GM21529 (cell line): ENCODE results near the gene WDFY2.
"Not testable (repeated sequence)": the region's sequence is repeated elsewhere in the genome, so short reads cannot be mapped to it uniquely, and the experiment has no call there.

ENCODE experiments used
- ATAC-seq: cut with Tn5 transposase; IDR thresholded peaks from one replicate; pipeline ENCODE4 v1.9.1; 2021; ENCODE audit not compliant: unreplicated experiment

The WDFY2 gene

DNA sequence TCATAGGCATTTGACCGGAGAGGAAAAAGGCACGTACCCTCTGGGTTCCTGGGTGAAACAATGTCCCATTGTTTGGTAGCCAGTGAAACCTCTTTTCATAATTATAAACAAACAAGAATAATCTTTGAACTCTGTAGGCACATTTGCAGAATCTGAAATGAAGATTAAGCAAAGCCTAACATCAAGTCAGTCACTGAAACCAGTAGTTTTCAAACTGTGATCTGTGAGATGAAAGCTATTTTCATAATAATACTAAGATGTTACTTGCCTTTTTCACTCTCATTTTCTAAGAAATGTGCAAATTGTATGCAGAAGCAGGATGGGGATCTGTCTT lies 105.4 kb downstream of the WDFY2 start:
- peak; percentile 68 for ATAC-seq

DNA sequence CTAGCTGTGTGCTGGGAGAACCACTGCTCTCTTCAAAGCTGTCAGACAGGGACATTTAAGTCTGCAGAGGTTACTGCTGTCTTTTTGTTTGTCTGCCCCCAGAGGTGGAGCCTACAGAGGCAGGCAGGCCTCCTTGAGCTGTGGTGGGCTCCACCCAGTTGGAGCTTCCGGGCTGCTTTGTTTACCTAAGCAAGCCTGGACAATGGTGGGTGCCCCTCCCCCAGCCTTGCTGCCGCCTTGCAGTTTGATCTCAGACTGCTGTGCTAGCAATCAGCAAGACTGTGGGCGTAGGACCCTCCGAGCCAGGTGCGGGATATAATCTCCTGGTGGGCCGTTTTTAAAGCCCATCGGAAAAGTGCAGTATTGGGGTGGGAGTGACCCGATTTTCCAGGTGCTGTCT lies 111.4 kb downstream of the WDFY2 start:
- not testable (repeated sequence) for ATAC-seq

DNA sequence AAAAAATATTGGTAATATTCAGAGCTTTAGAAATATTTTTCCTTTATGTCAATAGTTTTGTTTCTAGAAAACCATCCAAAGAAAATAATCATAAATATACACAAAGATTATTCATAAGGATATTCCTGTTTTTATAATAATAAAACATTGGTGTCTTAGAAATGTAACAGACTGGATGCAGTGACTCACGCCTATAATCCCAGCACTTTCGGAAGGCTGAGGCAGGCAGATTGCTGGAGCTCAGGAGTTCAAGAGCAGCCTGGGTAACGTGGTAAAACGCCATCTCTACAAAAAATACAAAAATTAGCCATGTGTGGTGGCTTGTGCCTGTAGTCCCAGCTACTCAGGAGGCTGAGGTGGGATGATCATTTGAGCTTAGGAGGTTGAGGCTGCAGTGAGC lies 112.9 kb downstream of the WDFY2 start:
- ATAC-seq, result no peak

DNA sequence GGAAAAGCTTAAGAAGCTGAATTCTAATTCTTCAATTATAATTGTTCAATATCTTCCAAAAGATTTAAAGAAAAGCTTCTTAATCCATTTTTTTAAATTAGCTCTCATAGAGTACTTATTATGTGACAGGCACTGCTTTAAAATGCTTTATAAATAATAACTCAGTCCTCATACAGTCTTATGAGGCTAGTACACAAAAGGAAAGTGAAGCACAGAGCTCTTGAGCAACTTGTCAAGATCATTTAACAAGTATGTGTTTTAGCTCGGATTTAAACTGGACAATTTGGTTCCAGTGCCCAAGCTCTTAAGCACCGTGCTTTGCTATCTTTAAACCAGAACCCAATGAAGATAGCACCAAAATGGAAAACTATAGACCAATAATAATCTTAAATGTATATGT lies 113.6 kb downstream of the WDFY2 start:
- ATAC-seq, result no peak

DNA sequence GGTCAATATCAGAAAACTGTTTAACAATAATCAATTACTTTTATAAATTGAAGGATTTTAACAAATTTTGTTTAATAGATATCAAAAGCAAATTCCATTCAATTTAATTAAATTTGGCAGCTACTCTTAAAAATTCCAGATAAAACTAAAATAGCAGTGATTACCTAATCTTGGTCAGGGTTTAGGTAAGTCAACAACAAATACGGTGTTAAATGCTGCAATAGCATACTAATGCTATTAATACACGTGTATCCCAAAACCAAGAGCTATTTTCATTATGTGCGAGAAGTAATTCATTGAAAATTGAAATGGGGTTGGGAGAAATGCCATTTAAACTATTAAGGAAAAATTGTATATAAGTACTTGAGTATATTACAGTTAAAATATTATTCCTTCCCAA lies 114.1 kb downstream of the WDFY2 start:
- ATAC-seq, result no peak

DNA sequence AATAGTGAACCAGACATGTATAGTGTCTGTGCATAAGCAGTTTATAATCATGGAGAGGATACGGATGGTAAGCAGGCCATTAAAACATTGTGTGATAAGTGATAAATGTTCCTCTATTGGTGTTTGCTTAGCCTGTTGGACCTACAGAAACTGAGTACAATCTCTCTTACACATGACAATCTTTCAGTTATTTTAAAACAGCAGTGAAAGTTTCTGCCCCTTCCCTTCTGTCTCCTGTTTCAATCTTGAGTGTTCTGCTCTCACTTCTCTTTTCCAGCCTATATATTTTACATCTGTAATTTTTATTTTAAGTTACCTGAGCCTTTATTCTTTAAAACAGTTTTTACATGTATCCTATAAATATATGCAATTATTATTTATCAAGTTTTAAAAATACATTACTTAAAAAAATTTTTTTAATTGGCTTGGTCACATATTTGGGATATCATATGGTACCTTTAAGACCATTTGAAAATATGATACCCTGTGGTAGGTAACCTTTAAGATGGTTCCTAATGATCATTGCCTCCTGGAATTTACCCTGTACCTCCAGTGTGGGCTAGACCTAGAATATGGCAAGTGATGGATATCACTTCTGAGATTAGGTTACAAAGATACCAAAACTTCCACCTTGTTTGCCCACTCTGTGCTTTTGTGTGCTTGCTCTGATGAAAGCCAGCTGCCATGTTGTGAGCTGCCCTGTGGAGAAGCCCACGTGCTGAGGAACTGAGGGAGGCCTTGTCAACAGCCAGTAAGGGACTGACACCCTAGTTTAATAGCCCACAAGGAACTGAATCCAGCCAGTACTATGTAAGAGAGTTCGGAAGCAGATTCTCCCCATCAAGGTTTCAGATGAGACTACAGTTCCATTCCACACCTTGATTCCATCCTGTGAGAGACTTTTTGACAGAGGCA lies 120.4 kb downstream of the WDFY2 start:
- peak; percentile 90 for ATAC-seq

DNA sequence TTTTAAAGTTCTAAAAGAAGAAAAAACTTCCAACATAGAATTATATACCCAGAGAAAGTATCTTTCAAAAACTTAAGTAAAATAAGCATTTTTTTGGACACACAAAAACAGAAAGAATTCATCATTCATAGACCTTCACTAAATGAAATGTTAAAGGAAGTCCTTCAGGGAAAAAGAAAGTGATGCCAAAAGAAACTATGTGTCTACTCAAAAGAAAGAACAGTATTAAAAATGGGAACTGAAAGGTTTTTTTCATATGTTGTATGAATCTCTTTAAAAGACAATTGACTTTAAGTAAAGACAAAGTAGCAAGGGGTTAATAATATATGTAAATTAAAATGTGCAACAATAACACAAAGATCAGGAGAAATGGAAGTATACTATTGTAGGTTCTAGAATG lies 123.2 kb downstream of the WDFY2 start:
- no peak for ATAC-seq

DNA sequence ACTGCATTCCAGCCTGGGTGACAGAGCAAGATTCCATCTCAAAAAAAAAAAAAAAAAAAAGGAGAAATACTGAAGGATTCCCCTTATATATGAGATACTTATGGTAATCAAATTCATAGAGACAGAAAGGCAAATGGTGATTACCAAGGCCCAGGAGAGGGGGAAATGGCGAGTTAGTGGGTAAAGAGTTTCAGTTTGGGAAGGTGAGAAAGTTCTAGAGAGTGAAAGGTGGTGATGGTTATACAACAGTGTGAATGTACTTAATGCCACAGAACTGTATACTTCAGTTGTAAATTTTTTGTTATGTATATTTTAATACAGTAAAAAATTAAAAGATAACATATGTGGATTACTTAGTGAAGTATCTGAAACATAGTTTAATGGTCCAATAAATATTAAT lies 129.5 kb downstream of the WDFY2 start:
- no peak for ATAC-seq

DNA sequence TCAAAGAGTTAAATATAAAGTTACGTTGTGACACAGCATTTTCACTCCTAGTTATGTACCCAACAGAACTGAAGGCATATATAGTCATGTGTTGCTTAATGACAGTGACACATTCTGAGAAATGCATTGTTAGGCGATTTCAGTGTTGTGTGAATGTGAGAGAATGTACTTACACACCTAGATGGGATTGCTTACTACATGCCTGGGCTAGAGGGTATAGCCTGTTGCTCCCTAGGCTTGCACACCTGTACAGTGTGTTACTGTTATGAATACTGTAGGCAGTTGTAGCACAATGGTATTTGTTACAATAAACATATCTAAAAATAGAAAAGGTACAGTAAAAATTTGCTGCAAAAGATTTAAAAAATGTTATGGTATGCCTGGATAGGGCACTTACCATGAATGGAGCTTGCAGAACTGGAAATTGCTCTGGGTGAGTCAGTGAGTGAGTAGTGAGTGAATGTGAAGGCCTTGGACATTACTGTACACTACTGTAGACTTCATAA lies 130.5 kb downstream of the WDFY2 start:
- ATAC-seq, result peak; percentile 76

DNA sequence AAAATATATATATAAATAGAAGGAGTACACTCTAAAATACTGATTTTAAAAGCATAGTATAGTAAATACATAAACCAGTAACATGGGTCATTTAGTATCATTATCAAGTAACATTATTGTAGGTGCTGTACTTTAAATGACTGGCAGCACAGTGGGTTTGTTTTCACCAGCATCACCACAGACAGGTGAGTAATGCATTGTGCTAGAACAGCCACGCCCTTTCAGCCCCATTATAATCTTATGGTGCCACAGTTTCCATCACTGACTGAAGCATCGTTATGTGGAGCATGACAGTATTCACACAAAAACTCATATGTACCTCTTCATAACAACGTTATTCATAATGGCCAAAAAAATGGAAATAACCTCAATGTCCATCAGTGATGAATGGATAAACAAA lies 131.4 kb downstream of the WDFY2 start:
- ATAC-seq, result no peak

DNA sequence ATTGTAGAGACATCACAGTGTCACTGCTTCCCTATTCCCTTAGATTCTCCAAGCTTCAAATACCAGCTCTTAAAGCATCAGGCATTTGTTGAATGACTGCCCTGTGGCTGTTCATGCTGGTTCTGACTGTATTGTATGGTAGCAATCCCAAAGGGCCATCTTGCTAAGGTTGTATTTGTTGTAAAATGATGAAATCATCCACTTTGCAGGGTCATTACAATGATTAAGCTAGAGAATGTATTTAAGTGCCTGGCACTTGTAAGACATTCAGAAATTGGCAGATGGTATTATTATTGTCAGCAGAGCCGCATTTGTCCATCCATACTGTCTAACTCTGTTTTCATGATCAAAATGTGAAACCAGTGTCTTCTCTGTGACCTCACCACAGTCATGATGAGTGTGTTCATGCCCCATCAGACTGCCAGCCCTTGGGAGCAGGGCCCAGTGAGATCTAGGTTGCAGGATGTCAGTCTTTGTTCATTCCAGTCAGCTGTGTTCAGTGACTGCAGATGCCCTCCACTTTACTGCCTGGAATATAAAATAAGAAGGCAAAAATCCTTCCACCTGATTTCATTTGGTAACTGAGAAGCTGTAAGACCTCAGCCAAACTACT lies 133.6 kb downstream of the WDFY2 start:
- no peak for ATAC-seq

DNA sequence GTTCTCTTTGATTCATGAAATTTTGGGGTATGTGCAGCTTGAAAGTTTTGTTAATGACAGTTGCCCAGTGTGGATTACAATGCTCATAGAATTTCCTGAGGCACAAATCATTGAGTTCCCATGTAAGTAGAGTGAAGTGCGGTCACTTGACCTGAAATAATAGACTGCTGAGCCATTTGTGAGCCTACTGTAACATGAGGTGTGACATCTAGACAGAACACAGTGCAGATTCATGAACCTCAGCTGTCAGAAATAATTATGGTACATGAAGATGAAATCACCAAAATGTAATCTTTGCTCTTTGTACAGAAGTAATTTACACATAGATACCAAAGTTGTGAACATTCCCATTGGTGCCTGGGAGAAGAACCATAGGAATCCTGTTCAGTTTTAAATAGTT lies 135.1 kb downstream of the WDFY2 start:
- ATAC-seq, result no peak

DNA sequence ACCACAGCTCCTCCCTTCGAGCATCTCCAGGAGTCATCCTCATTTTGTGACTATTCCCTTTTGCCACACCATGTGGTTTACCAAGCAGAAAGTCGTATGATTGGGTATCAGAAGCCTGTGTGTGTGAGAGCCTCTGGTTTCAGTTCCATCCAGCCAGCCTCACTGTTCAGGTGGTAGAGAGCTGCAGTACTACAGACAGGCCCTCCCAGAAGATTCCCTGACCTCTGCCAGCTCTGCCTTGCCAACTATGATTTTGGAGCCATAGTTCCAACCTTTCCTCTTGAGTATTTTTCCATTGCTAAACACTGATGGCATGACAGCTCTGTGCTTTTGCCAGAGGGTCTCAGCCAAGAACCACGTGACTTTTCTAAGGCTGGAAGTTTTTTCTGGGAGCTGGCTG lies 137.2 kb downstream of the WDFY2 start:
- peak; percentile 96 for ATAC-seq

DNA sequence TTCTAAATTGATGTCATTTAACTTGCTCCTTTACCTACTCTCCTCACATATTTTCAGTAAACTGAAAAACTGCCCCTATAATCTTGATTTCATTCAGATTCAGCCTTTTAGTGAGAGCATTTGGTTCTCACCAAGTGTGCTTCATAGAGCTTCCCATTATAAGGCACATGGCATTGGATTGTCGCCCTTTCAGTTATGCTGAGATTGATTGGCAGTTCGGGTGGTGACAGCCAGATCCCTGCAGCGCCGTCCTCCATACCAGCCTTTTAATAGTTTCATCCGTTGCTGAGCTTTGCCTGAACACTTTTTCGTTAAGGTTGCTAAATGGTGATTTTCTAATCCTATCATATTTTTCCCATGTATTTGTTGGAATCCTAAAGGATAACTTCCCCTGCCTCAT lies 139.3 kb downstream of the WDFY2 start:
- no peak for ATAC-seq

DNA sequence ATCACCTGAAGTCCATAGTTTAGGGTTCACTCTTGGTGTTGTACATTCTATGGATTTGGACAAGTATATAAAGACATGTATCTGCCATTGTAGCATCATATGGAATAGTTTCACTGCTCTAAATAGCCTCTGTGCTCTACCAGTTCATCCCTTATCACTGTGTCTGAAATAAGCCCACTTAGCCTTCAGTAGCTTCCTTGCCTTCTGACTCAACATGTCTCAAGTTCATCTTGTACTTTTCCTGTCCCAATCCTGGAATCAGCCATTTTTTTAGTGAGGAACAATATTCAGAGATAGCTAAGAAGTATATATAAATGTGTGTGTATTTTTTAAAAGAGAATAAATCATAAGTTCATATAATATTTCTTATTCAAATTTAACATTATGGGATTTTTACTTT lies 140.5 kb downstream of the WDFY2 start:
- no peak for ATAC-seq

DNA sequence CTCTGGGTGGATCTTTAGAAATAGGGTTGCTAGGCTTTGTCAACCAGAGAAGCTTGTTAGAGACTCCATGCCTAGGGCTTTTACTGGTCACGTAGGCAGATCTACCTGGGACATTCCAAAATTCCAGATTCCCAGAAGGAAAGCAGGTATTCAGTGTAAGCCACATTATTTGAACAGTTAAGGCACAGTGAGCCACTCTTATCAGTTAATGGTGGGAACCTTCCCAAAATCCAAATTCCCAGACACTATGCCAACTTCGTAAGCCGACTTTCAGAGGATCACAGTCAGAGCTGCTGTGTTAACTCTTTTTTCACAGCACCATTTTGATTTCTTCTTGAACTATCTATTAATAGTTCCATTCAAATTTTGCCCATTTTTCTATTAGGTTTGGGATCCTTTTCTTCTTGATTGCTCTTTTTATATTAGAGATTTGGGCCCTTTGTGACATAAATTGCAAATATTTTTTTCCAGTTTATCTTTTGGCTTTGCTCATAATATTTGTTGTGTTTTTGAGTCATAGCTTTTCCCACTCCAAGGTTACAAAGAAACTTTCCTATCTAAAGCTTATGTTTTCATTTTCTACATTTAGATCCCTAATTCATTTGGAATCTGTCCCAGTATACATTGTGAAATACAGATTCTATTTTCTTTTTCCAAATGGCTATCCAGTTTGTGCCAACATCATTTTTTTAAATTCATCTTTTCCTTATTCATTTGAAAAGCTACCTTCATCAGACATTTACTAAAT lies 142.4 kb downstream of the WDFY2 start:
- no peak for ATAC-seq

DNA sequence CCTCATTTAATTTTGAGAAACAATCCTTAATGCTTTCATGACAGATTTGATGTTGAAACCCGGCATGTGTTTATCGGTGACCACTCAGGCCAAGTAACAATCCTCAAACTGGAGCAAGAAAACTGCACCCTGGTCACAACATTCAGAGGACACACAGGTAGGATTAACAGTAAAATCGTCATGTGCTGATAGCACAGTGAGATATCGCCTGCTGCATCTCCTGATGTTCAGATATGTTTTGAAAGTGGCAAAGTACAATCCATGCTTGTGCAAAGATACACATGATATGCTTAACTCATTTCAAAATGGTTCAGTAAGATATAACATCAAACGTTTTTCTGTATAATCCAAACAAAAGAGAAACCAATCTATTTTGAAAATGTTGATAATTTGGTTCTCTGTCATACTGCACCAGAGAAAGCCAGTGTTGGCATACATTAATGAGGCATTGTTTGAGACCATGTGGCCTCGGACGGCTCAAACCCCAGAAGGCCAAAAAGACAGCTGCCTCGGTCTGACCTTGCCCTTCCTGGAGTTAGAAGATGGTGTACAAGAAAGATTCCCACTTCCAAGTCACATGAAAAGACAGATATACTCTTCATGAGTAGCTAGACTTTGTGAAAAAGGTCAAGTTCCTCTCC lies 143.5 kb downstream of the WDFY2 start:
- ATAC-seq, result no peak

DNA sequence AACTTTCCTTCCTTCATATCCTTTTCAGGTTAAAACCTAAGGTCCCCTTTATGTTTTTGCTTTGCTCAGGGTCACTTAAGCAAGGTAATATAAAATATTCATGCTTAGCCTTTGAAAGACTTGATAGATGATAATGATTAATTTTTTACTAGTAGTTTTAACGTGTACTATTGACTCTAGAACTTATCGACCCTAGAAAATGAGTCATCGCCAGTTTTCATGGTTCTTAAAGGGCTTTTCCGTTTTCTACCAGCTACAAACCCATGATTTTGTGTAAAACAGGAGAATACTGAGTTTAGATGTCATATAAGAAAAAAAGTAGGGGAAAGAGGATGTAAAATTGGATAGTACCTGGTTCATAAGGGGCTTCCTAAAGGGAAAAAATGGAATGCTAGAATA lies 144.0 kb downstream of the WDFY2 start:
- no peak for ATAC-seq

DNA sequence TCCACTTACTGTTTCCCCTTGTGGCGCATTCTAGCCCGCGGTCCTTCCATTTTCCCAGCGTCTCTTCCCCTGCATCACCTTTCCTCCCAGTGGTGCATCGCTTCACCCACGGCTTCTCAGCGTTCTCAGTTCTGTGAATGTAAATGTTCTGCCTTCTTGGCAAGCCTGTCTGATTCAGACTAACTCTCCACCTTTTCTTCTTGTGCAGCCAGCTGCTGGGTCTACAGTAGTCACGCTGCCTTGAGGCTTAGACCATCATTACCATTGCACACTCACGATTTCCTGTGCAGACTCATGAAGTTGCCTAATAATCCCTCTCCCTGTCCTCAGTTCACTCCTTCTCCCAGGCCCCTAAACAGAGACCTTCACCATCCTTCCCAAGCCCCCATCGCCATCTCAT lies 144.7 kb downstream of the WDFY2 start:
- no peak for ATAC-seq

DNA sequence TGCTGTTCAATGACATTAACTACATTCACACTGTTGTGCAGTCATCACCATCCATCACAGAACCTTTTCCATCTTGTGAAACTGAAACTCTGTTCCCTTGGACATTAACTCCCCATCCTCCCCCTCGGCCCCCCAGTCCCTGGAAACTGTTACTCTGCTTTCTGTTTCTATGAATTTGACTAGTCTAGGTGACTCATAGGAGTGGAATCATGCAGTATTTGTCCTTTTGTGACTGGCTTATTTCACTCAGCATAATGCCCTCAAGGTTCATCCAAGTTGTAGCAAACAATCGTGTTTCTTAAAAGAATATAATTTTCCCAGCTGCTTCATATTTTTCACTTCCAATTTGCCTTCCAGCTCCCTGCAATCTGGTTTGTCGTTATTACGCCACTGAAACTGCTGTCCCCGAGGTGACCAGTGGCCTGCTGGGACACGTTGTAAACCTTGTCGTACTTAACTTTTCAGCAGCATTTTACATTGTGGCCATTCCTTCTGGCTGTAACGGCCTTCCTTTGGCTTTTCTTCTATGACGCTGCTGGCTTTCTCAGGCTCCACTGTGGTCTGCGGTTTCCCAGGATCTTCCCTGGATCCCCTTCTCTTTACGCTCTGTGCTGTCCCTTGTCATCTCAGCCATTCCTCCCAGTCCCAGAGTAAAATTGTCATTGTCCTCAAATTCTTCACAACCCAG lies 145.7 kb downstream of the WDFY2 start:
- no peak for ATAC-seq

DNA sequence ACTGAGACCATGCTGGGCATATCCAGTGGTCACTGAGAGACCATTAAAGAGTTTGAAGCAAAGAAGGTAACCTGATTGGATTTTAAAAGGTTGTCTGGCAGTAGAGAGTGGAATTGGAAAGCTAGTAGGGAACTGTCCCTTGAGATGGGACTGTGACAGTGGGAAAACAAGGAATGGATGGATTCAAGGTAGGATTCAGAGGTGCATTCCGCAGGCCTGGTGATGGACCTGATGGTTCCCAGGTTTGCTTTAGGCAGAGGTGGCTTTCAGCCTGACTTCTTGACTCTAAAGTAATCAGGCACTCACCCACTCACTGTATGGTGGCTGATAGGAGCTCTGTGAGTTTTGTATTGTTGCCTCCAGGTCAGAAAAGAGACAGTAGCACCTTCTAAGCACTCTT lies 146.7 kb downstream of the WDFY2 start:
- ATAC-seq, result no peak
